HepG2 (cell line): ENCODE measurements around the gene TNFAIP1. TPM values are rescaled to one million over a fixed set of nuclear protein-coding genes. Genes with fewer than 3 reads are reported as not detected.

Source experiments
- ARID5B ChIP-seq: IDR thresholded peaks from 2 replicates; pipeline ENCODE4 v1.4.0; 2020; ENCODE audit warnings: mild to moderate bottlenecking, missing genetic modification reagents
- E2F1 ChIP-seq: sonication (generic); formaldehyde crosslinking; IDR thresholded peaks from 2 replicates; pipeline ENCODE4 v1.5.0; 2020; ENCODE audit warnings: missing genetic modification reagents
- ETV5 ChIP-seq: IDR thresholded peaks from 2 replicates; pipeline ENCODE4 v1.6.1; 2018; ENCODE audit warnings: missing biosample characterization, missing genetic modification reagents, inconsistent platforms, borderline replicate concordance
- FOXA3 ChIP-seq: IDR thresholded peaks from 2 replicates; pipeline ENCODE4 v1.6.1; 2016; ENCODE audit warnings: missing genetic modification reagents, missing compliant biosample characterization
- GFI1 ChIP-seq: sonication (generic); formaldehyde crosslinking; IDR thresholded peaks from 2 replicates; pipeline ENCODE4 v1.5.0; 2020; ENCODE audit warnings: missing genetic modification reagents, mild to moderate bottlenecking, borderline replicate concordance
- HDAC2 ChIP-seq: sonication (generic); formaldehyde crosslinking; IDR thresholded peaks from 2 replicates; pipeline ENCODE4 v1.4.0; 2020; ENCODE audit warnings: missing genetic modification reagents
- IRF2 ChIP-seq: IDR thresholded peaks from 2 replicates; pipeline ENCODE4 v1.6.1; 2018; ENCODE audit warnings: missing genetic modification reagents, missing compliant biosample characterization
- KDM2A ChIP-seq: sonication (generic); formaldehyde crosslinking; IDR thresholded peaks from 2 replicates; pipeline ENCODE4 v1.4.0; 2020; ENCODE audit warnings: low read depth, missing genetic modification reagents, borderline replicate concordance
- MYC ChIP-seq: sonication (generic); formaldehyde crosslinking; IDR thresholded peaks from 2 replicates; pipeline ENCODE4 v1.9.0; 2021; ENCODE audit warnings: missing genetic modification reagents, borderline replicate concordance
- NONO ChIP-seq, 2 experiments: fragments of 450-650 bp in 1 of 2; sonication (generic) in 1 of 2; formaldehyde crosslinking in 1 of 2; IDR thresholded peaks in 1 of 2; conservative IDR thresholded peaks in 1 of 2; 2 replicates each; pipeline versions ENCODE4 v1.6.1 to v1.8.0; 2017 to 2022; ENCODE audit warnings: mild to moderate bottlenecking in 1 of 2, missing genetic modification reagents in 1 of 2, moderate library complexity in 1 of 2
- SOX5 ChIP-seq: IDR thresholded peaks from 2 replicates; pipeline ENCODE4 v1.6.1; 2016; ENCODE audit warnings: borderline replicate concordance
- SRF ChIP-seq: IDR thresholded peaks from 2 replicates; pipeline ENCODE4 v1.6.1; 2011; ENCODE audit warnings: mild to moderate bottlenecking, low read depth, low read length, moderate library complexity
- ZMAT5 ChIP-seq: sonication (generic); formaldehyde crosslinking; IDR thresholded peaks from 2 replicates; pipeline ENCODE4 v1.5.0; 2020; ENCODE audit warnings: mild to moderate bottlenecking, low read depth, missing genetic modification reagents, borderline replicate concordance
- ZNF280D ChIP-seq: sonication (generic); formaldehyde crosslinking; IDR thresholded peaks from 2 replicates; pipeline ENCODE4 v1.5.1; 2020; ENCODE audit warnings: mild to moderate bottlenecking, missing genetic modification reagents
- ZNF614 ChIP-seq: IDR thresholded peaks from 2 replicates; pipeline ENCODE4 v1.6.1; 2018; ENCODE audit warnings: missing biosample characterization, missing genetic modification reagents, inconsistent platforms, borderline replicate concordance
- ZNF619 ChIP-seq: sonication (generic); formaldehyde crosslinking; IDR thresholded peaks from 2 replicates; pipeline ENCODE4 v1.4.0; 2020; ENCODE audit warnings: mild to moderate bottlenecking, missing genetic modification reagents
- ZSCAN20 ChIP-seq: sonication (generic); formaldehyde crosslinking; IDR thresholded peaks from 2 replicates; pipeline ENCODE4 v1.4.0; 2020; ENCODE audit warnings: missing genetic modification reagents, mild to moderate bottlenecking, borderline replicate concordance
- polyA plus RNA-seq, 8 experiments: library from polyadenylated mRNA; depleted of rRNA in 3 of 8; stranded (reverse) in 7 of 8; unstranded in 1 of 8; fragments of >200 nt; fragmentation: Illumina TruSeq in 4 of 8; extraction: Trizol in 4 of 8; gene quantifications; 2 replicates each; pipeline versions ENCODE4 v1.2.1 to v1.2.3, GENCODE V29; 2011 to 2016; ENCODE audit warnings: low read depth in 4 of 8, missing spikeins in 1 of 8, mixed read lengths in 1 of 8; ENCODE audit not compliant: insufficient read depth in 1 of 8
- total RNA-seq, 5 experiments: library from RNA; depleted of rRNA; stranded (reverse); fragments of >200 nt; fragmentation: Illumina TruSeq; extraction: Trizol; gene quantifications; 2 replicates each; pipeline ENCODE4 v1.2.3, GENCODE V29; 2016; ENCODE audit warnings: low read depth in 1 of 5

Gene TNFAIP1
- total and polyA plus RNA-seq, 2 of the 13 experiments (the other 11 are each of a cell fraction or from before 2014, with no cell fraction given), result 17.5 to 40.6 TPM

- TF ChIP-seq ZNF280D (0 out of 2 replicates have a peak, but pooled peaks have one; percentile 55), SOX5 (CRISPR knock-in tag) (peak; percentile 20; the same call in 1 of the 2 replicates), MYC (CRISPR knock-in tag) (no peak), KDM2A (CRISPR knock-in tag) (peak; percentile 62; the same call in 1 of the 2 replicates), ZNF614 (0 out of 2 replicates have a peak, but pooled peaks have one; percentile 58), HDAC2 (peak; percentile 57), E2F1 (no peak), ZMAT5 (CRISPR knock-in tag) (no peak), ARID5B (CRISPR knock-in tag) (peak; percentile 50), ZNF619 (CRISPR knock-in tag) (0 out of 2 replicates have a peak, but pooled peaks have one; percentile 17), ETV5 (CRISPR knock-in tag) (peak; percentile 33; the same call in 1 of the 2 replicates), SRF (no peak), ZSCAN20 (CRISPR knock-in tag) (no peak), GFI1 (peak; percentile 73; the same call in 1 of the 2 replicates), IRF2 (CRISPR knock-in tag) (0 out of 2 replicates have a peak, but pooled peaks have one; percentile 38), FOXA3 (peak; percentile 90), NONO (IDR thresholded peaks at IDR 0.05) (no peak), NONO (CRISPR knock-in tag; conservative IDR thresholded peaks at IDR 0.05) (0 out of 2 replicates have a peak, but pooled peaks have one; percentile 44)
These were observed 11.2 kb downstream of the TNFAIP1 start (continued) for GRCh38 chr17:28346746-28347246.
